ENCODE data around the gene CACNA1S. TPM values are rescaled to one million over a fixed set of nuclear protein-coding genes. Genes with fewer than 3 reads are reported as not detected.

The CACNA1S gene
- total RNA-seq, 1 donor from 2014 or later: not detected

DNA sequence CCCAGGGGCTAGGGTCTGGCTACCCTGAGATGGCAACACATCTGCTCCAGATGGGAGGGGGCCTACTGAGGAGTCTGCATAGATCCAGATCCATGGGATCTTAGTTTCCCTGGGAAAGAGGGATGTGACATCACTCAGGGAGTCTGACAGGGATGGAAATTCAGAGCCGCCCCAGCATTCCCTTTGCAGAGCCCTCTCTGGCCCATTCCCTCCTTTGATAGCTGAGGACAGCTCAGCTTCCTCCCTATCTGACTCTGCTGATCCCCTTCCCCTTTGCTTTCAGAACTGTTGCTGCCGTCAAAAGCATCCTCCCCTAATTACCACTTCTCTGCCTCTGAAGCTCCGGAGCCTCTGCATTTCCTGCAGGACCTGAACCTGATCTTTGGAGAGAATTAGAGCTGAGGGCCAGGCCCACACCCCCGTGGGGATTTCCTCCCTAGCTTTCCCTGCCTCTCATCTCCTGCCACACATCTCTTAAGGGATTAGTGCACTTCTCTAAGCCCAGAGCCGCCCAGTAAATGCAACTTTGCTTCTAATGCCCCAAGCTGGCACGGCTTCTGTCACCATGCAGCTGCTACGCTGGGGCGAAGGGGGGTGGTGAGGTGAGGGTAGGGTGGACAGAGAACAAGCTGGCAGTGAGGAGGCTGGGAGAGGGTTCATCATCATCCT is 24.3 kb upstream of the CACNA1S start:
- H3K4me1 ChIP-seq: peaks cover 0 to 13% of the 10 kb centered on the region in 2 donors
- H3K27ac ChIP-seq: peak overlapping the region; percentile 62 to 78
- H3K9me3 ChIP-seq: no peaks in the 10 kb centered on the region
- no peak for DNase-seq (ENCODE audit: low spot score in 2 of 2)
- intact Hi-C loops (cut with DNase I): loop anchor here (5.0 kb wide), 1 partner anchor 36 kb away; no protein-coding TSS in a partner anchor
- H3K27me3 ChIP-seq: no peaks in the 10 kb centered on the region
- TF ChIP-seq, protein P1, sequence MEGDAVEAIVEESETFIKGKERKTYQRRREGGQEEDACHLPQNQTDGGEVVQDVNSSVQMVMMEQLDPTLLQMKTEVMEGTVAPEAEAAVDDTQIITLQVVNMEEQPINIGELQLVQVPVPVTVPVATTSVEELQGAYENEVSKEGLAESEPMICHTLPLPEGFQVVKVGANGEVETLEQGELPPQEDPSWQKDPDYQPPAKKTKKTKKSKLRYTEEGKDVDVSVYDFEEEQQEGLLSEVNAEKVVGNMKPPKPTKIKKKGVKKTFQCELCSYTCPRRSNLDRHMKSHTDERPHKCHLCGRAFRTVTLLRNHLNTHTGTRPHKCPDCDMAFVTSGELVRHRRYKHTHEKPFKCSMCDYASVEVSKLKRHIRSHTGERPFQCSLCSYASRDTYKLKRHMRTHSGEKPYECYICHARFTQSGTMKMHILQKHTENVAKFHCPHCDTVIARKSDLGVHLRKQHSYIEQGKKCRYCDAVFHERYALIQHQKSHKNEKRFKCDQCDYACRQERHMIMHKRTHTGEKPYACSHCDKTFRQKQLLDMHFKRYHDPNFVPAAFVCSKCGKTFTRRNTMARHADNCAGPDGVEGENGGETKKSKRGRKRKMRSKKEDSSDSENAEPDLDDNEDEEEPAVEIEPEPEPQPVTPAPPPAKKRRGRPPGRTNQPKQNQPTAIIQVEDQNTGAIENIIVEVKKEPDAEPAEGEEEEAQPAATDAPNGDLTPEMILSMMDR (IDR thresholded peaks at IDR 0.05): no peak
- H3K4me3 ChIP-seq: no peak overlapping the region
- H3K36me3 ChIP-seq: peaks cover 28 to 37% of the 10 kb centered on the region in 2 donors

DNA sequence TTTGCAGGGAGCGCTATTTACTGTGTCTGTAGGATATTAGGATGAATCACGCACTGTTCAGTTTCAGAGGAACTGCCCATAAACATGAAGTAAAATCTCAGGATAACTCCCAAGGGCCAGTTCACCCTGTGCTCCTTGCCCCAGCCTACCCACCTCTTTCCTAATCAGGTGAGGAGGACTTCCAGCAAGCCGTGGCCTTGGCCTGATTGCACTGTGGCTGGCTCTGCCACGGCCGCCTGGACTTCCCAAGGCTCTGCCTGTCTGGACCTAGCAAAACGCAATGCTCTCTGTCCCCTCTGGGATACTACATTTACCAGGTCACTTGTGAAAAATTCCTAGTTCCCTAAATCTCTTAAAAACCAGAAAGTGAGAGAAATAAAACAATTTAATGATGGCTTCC is 22.2 kb upstream of the CACNA1S start:
- Histone ChIP-seq H3K36me3 (peaks cover 18 to 25% of the 10 kb centered on the region in 2 donors), H3K27me3 (no peaks in the 10 kb centered on the region), H3K4me3 (no peak overlapping the region), H3K9me3 (no peaks in the 10 kb centered on the region), H3K27ac (no peak overlapping the region), H3K4me1 (peaks cover 0 to 13% of the 10 kb centered on the region in 2 donors)
- intact Hi-C loops (cut with DNase I): no loop called here
- TF ChIP-seq, protein P1 (IDR thresholded peaks at IDR 0.05): no peak
- DNase-seq (ENCODE audit: low spot score in 2 of 2): no peak

DNA sequence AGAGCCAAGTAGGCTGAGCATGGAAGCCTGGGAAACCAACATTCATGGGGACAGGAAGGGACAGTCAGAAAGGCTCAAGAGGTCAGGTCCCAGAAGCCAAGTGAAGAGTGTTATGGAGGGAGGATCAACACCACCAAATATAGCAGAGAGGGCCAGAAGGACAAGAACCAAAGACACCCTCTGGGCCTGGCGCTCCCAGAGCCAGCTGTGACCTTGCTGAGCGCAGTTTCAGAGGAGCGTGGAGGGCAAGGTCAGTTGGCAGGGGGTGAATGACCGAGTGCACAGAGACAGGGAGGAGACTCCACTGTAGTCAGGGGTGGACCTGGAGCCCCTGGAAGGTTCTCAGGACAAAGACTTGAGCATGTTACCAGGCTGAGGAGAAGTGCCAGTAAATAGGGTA is 19.2 kb upstream of the CACNA1S start:
- H3K36me3 ChIP-seq: peaks cover 18 to 25% of the 10 kb centered on the region in 2 donors
- H3K27ac ChIP-seq: no peak overlapping the region
- no peaks in the 10 kb centered on the region for H3K27me3 ChIP-seq
- no peak for DNase-seq (ENCODE audit: low spot score in 2 of 2)
- H3K9me3 ChIP-seq: no peaks in the 10 kb centered on the region
- intact Hi-C loops (cut with DNase I): no loop called here
- no peak overlapping the region for H3K4me3 ChIP-seq
- TF ChIP-seq, protein P1 (IDR thresholded peaks at IDR 0.05): no peak
- H3K4me1 ChIP-seq: no peaks in the 10 kb centered on the region

DNA sequence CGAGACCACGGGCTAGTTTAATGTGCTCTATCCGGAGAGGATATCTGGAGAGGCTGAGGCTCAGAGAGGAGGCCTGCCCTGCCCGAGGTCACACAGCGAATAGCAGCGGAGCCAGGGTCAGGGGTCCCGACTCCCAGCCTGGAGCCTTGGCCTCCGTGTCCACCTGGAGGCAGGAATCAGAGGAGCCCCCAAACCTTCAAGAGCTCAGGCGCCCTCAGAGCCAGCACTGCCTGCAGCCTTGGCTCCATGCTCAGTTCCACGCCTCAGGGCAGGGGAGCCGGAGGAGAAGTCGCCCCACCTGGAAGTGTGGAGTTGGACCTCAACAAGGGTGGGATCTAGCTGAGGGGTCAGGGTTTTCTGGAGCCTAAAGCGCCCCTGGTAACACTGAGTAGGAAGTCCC is 16.7 kb upstream of the CACNA1S start:
- intact Hi-C loops (cut with DNase I): no loop called here
- no peaks in the 10 kb centered on the region for H3K27me3 ChIP-seq
- no peak for DNase-seq (ENCODE audit: low spot score in 2 of 2)
- H3K4me3 ChIP-seq: no peak overlapping the region
- no peaks in the 10 kb centered on the region for H3K4me1 ChIP-seq
- H3K27ac ChIP-seq: no peak overlapping the region
- peaks cover 3 to 5% of the 10 kb centered on the region in 2 donors for H3K36me3 ChIP-seq
- TF ChIP-seq, protein P1 (IDR thresholded peaks at IDR 0.05): no peak
- no peaks in the 10 kb centered on the region for H3K9me3 ChIP-seq

DNA sequence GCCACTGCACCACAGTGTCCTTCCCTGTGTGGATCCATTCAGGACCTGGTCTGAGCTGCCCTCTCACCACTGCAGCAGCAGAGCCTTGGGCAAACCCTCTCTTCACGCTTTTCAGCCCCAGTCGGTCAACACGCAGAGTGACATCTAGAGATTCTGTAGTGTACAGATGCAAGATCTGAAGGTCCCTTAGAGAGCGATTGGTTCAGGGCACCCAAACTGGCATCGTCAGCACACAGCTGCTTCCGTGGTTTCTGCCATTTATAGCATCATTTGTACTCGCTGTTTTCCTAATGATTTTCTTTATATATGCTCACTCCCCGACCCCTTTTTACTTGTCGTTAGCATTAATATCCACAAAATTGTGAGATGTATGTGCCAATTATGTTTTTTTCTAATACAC is 16.2 kb upstream of the CACNA1S start:
- H3K9me3 ChIP-seq: no peaks in the 10 kb centered on the region
- intact Hi-C loops (cut with DNase I): no loop called here
- TF ChIP-seq, protein P1 (IDR thresholded peaks at IDR 0.05): no peak
- peaks cover 0 to 4% of the 10 kb centered on the region in 2 donors for H3K36me3 ChIP-seq
- H3K4me3 ChIP-seq: no peak overlapping the region
- H3K27me3 ChIP-seq: no peaks in the 10 kb centered on the region
- H3K27ac ChIP-seq: no peak overlapping the region
- H3K4me1 ChIP-seq: no peaks in the 10 kb centered on the region
- no peak for DNase-seq (ENCODE audit: low spot score in 2 of 2)

Data from ascending aorta (tissue), 2 donors.